Mesothelial cell of epicardium (in vitro differentiated cells): ENCODE results near the gene GALR2. TPM values are rescaled to one million over a fixed set of nuclear protein-coding genes. Genes with fewer than 3 reads are reported as not detected.
A peak's percentile ranks its signal among the peaks of the same experiment; 100 is the strongest.

Experiments used
- DNase-seq, 2 experiments: peaks; one replicate each; pipeline ENCODE4 v3.0.0; 2021; ENCODE audit warnings: low spot score in 2 of 2; ENCODE audit not compliant: unreplicated experiment in 2 of 2
- H3K27ac Mint-ChIP-seq: 2 replicates; pipeline ENCODE4 v1.8.0; 2021; ENCODE audit warnings: mixed read lengths
- H3K27me3 Mint-ChIP-seq: 2 replicates; pipeline ENCODE4 v1.8.0; 2021; ENCODE audit warnings: low read depth, mixed read lengths
- H3K36me3 Mint-ChIP-seq: 2 replicates; pipeline ENCODE4 v1.8.0; 2021; ENCODE audit warnings: mixed read lengths
- H3K4me1 Mint-ChIP-seq: 2 replicates; pipeline ENCODE4 v1.8.0; 2021; ENCODE audit warnings: mixed read lengths
- H3K4me3 Mint-ChIP-seq: 2 replicates; pipeline ENCODE4 v1.8.0; 2021; ENCODE audit warnings: mild to moderate bottlenecking, moderate library complexity, mixed read lengths
- H3K9me3 Mint-ChIP-seq: 2 replicates; pipeline ENCODE4 v1.8.0; 2021; ENCODE audit warnings: mixed read lengths
- CTCF ChIP-seq: fragments of 200-600 bp; sonication (generic); IDR thresholded peaks from one replicate; pipeline ENCODE4 v1.5.0; 2021; ENCODE audit warnings: antibody characterized with exemption; ENCODE audit not compliant: unreplicated experiment
- total RNA-seq: library from RNA; stranded (reverse); gene quantifications from 3 replicates; pipeline ENCODE4 v1.2.1, GENCODE V29; 2021

Gene GALR2
- total RNA-seq, 1 donor from 2014 or later = not detected

GRCh38 chr17:76106703-76107102 is 32.1 kb downstream of the GALR2 start:
- no peak overlapping the region for H3K4me3 Mint-ChIP-seq
- H3K36me3 Mint-ChIP-seq = peaks cover 2% of the 10 kb centered on the region
- no peaks in the 10 kb centered on the region for H3K9me3 Mint-ChIP-seq
- peaks cover 20% of the 10 kb centered on the region for H3K4me1 Mint-ChIP-seq
- no peak for DNase-seq
- TF ChIP-seq CTCF = no peak
- peak overlapping the region; percentile 70 for H3K27ac Mint-ChIP-seq
- no peaks in the 10 kb centered on the region for H3K27me3 Mint-ChIP-seq

GRCh38 chr17:76107509-76107908 is 32.9 kb downstream of the GALR2 start:
- H3K36me3 Mint-ChIP-seq = no peaks in the 10 kb centered on the region
- TF ChIP-seq CTCF = peak; percentile 10
- peaks cover 20% of the 10 kb centered on the region for H3K4me1 Mint-ChIP-seq
- DNase-seq = no peak
- H3K4me3 Mint-ChIP-seq = no peak overlapping the region
- H3K27ac Mint-ChIP-seq = no peak overlapping the region
- peaks cover 4% of the 10 kb centered on the region for H3K27me3 Mint-ChIP-seq
- no peaks in the 10 kb centered on the region for H3K9me3 Mint-ChIP-seq

GRCh38 chr17:76111956-76112355 is 37.4 kb downstream of the GALR2 start:
- H3K4me1 Mint-ChIP-seq = peaks cover under 1% of the 10 kb centered on the region
- H3K27me3 Mint-ChIP-seq = peaks cover 4% of the 10 kb centered on the region
- TF ChIP-seq CTCF = no peak
- DNase-seq = no peak
- H3K27ac Mint-ChIP-seq = no peak overlapping the region
- peaks cover 4% of the 10 kb centered on the region for H3K9me3 Mint-ChIP-seq
- no peak overlapping the region for H3K4me3 Mint-ChIP-seq
- H3K36me3 Mint-ChIP-seq = peaks cover 1% of the 10 kb centered on the region

- no peak for TF ChIP-seq CTCF
- Mint-ChIP-seq H3K4me3 (no peak overlapping the region), H3K4me1 (no peaks in the 10 kb centered on the region), H3K27me3 (peaks cover 4% of the 10 kb centered on the region), H3K36me3 (peaks cover 1% of the 10 kb centered on the region), H3K27ac (no peak overlapping the region), H3K9me3 (peaks cover 4% of the 10 kb centered on the region)
- no peak for DNase-seq
These were observed 40.7 kb downstream of the GALR2 start for GRCh38 chr17:76115138-76115754.

- H3K4me3 Mint-ChIP-seq = no peak overlapping the region
- H3K9me3 Mint-ChIP-seq = no peaks in the 10 kb centered on the region
- no peaks in the 10 kb centered on the region for H3K27me3 Mint-ChIP-seq
- H3K36me3 Mint-ChIP-seq = no peaks in the 10 kb centered on the region
- TF ChIP-seq CTCF = no peak
- no peak overlapping the region for H3K27ac Mint-ChIP-seq
- DNase-seq = no peak
- H3K4me1 Mint-ChIP-seq = peaks cover 8% of the 10 kb centered on the region
These were observed 45.1 kb downstream of the GALR2 start for GRCh38 chr17:76119409-76120371.
